Measurements from ENCODE around the gene PCGF1.
"Not testable (repeated sequence)": the region's sequence is repeated elsewhere in the genome, so short reads cannot be mapped to it uniquely, and the experiment has no call there.

Gene PCGF1

GRCh38 chr2:74498500-74499266 lies 8.8 kb downstream of the PCGF1 start:
- DNase-seq: peak; percentile 56

- DNase-seq: peak; percentile 88
These were observed 9.6 kb downstream of the PCGF1 start for GRCh38 chr2:74497777-74498499.

- DNase-seq: peak; percentile 38
These were observed 10.3 kb downstream of the PCGF1 start for GRCh38 chr2:74496997-74497776.

GRCh38 chr2:74495440-74495839 lies 12.1 kb downstream of the PCGF1 start:
- no peak for DNase-seq

- no peak for DNase-seq
These were observed 13.9 kb downstream of the PCGF1 start for GRCh38 chr2:74493546-74493945.

GRCh38 chr2:74491648-74492544 lies 15.6 kb downstream of the PCGF1 start:
- no peak for DNase-seq

GRCh38 chr2:74489906-74490305 lies 17.6 kb downstream of the PCGF1 start:
- no peak for DNase-seq

- no peak for DNase-seq
These were observed 18.6 kb downstream of the PCGF1 start for GRCh38 chr2:74488643-74489481.

- DNase-seq: no peak
These were observed 21.4 kb downstream of the PCGF1 start for GRCh38 chr2:74486141-74486540.

GRCh38 chr2:74483675-74484164 lies 23.8 kb downstream of the PCGF1 start:
- not testable (repeated sequence) for DNase-seq

- DNase-seq: peak; percentile 98
These were observed 24.5 kb downstream of the PCGF1 start, which contains the start of the genes CCDC142 and TTC31 for GRCh38 chr2:74482801-74483674. CCDC142 (minus strand) TSS chr2:74482998; CDS start chr2:74482837, 161 bp downstream. TTC31 (plus strand) TSS chr2:74483081; CDS start chr2:74483096, 15 bp downstream.

- peak; percentile 83 for DNase-seq
These were observed 25.3 kb downstream of the PCGF1 start for GRCh38 chr2:74481961-74482800.

- DNase-seq: no peak
These were observed 26.1 kb downstream of the PCGF1 start for GRCh38 chr2:74481431-74481830.

GRCh38 chr2:74474899-74475298 lies 32.6 kb downstream of the PCGF1 start:
- peak; percentile 31 for DNase-seq

GRCh38 chr2:74474481-74474880 lies 33.0 kb downstream of the PCGF1 start:
- DNase-seq: no peak

- no peak for DNase-seq
These were observed 34.6 kb downstream of the PCGF1 start for GRCh38 chr2:74472945-74473258.

GRCh38 chr2:74472086-74472944 lies 35.2 kb downstream of the PCGF1 start, which contains the start of gene MRPL53:
MRPL53 (minus strand) TSS chr2:74472680; CDS start chr2:74472660, 20 bp downstream.
- DNase-seq: peak; percentile 98
